PC-9 (cell line): ENCODE measurements around the gene UQCRQ. TPM values are rescaled to one million over a fixed set of nuclear protein-coding genes. Genes with fewer than 3 reads are reported as not detected.

Source experiments
- BruUV-seq: library from RNA; stranded (reverse); fragments of 400-500 nt; replicated peaks from 2 replicates; lab custom pipeline; 2021; lab: Mats Ljungman, UMichigan
- CTCF ChIA-PET: fragments of 300-600 bp; sonication (Branson Sonifier 250); formaldehyde crosslinking; loops from one replicate; lab custom pipeline; 2022; ENCODE audit warnings: antibody characterized with exemption; lab: Charles Lee
- POLR2A ChIA-PET: fragments of 300-600 bp; sonication (Branson Sonifier 250); formaldehyde crosslinking; loops from one replicate; lab custom pipeline; 2022; ENCODE audit warnings: antibody characterized with exemption; ENCODE audit not compliant: unreplicated experiment; lab: Charles Lee
- DNase-seq, 2 experiments: peaks; one replicate each; pipeline versions ENCODE4 v3.0.0 to v3.0.0-alpha.2; 2015 to 2022; ENCODE audit warnings: mixed read lengths in 1 of 2
- H2AFZ ChIP-seq: fragments of 200-600 bp; sonication (generic); 2 replicates; pipeline ENCODE4 v1.8.1; 2017; ENCODE audit warnings: antibody characterized with exemption
- H3F3A ChIP-seq: fragments of 200-600 bp; sonication (generic); 2 replicates; pipeline ENCODE4 v1.8.1; 2017; ENCODE audit warnings: antibody characterized with exemption, mild to moderate bottlenecking, low read depth; ENCODE audit not compliant: insufficient read depth
- H3K27ac ChIP-seq: fragments of 200-600 bp; sonication (generic); 2 replicates; pipeline ENCODE4 v1.6.1; 2016; ENCODE audit warnings: mixed run types
- H3K27me3 ChIP-seq: fragments of 200-600 bp; sonication (generic); 2 replicates; pipeline ENCODE4 v1.6.1; 2016; ENCODE audit warnings: low read depth, mixed run types; ENCODE audit not compliant: insufficient read depth
- H3K36me3 ChIP-seq: fragments of 200-600 bp; sonication (generic); 2 replicates; pipeline ENCODE4 v1.6.1; 2016; ENCODE audit warnings: low read depth, mixed run types
- H3K4me1 ChIP-seq: fragments of 200-600 bp; sonication (generic); replicated peaks from 2 replicates; pipeline ENCODE4 v1.6.1; 2016; ENCODE audit warnings: mixed run types; ENCODE audit not compliant: insufficient read depth
- H3K4me2 ChIP-seq: fragments of 200-600 bp; sonication (generic); 2 replicates; pipeline ENCODE4 v1.6.1; 2017; ENCODE audit warnings: mixed run types
- H3K4me3 ChIP-seq: fragments of 200-600 bp; sonication (generic); 2 replicates; pipeline ENCODE4 v1.6.1; 2016; ENCODE audit warnings: mixed run types
- H3K79me2 ChIP-seq: fragments of 200-600 bp; sonication (generic); 2 replicates; pipeline ENCODE4 v1.6.1; 2017; ENCODE audit warnings: low read depth, mixed run types
- H3K9me2 ChIP-seq: fragments of 200-600 bp; sonication (generic); 2 replicates; pipeline ENCODE4 v1.8.1; 2017; ENCODE audit warnings: mild to moderate bottlenecking; ENCODE audit not compliant: insufficient read depth
- H3K9me3 ChIP-seq: fragments of 200-600 bp; sonication (generic); 2 replicates; pipeline ENCODE4 v1.8.1; 2016; ENCODE audit warnings: low read depth; ENCODE audit not compliant: insufficient read depth
- H4K20me1 ChIP-seq: fragments of 200-600 bp; sonication (generic); 2 replicates; pipeline ENCODE4 v1.8.1; 2017; ENCODE audit not compliant: insufficient read depth
- CTCF ChIP-seq: fragments of 200-600 bp; sonication (generic); conservative IDR thresholded peaks from 2 replicates; pipeline ENCODE4 v1.6.1; 2017; ENCODE audit warnings: mixed run types, antibody characterized with exemption, mild to moderate bottlenecking, moderate library complexity
- EZH2 ChIP-seq: fragments of 200-600 bp; sonication (generic); IDR thresholded peaks from 2 replicates; pipeline ENCODE4 v1.8.0; 2017; ENCODE audit warnings: antibody characterized with exemption, low read depth
- intact Hi-C: fragments of 100-400 bp; cut with micrococcal nuclease; formaldehyde crosslinking; loops from one replicate; pipeline ENCODE4 v1.10.0; 2022; ENCODE audit not compliant: unreplicated experiment
- total RNA-seq: library from RNA; stranded (reverse); gene quantifications from 2 replicates; pipeline ENCODE4 v1.2.3, GENCODE V29; 2021

UQCRQ gene
- total RNA-seq, 1 experiment from 2014 or later = 414 TPM

GRCh38 chr5:132850066-132850465 lies 16.4 kb upstream of the UQCRQ start:
- Histone ChIP-seq H3K27ac (no peak overlapping the region), H3F3A (0 out of 2 replicates have a peak, but pooled peaks cover 6% of the 10 kb centered on the region), H3K9me3 (no peaks in the 10 kb centered on the region), H3K36me3 (no peaks in the 10 kb centered on the region), H3K79me2 (no peaks in the 10 kb centered on the region), H4K20me1 (no peaks in the 10 kb centered on the region), H2AFZ (no peak overlapping the region), H3K9me2 (no peaks in the 10 kb centered on the region), H3K27me3 (no peaks in the 10 kb centered on the region), H3K4me2 (no peak overlapping the region), H3K4me3 (no peak overlapping the region), H3K4me1 (peaks cover 9% of the 10 kb centered on the region)
- no peak for DNase-seq
- POLR2A ChIA-PET = no interaction called here
- BruUV-seq = no TSS peak
- no peak for TF ChIP-seq CTCF
- no peak for TF ChIP-seq EZH2
- intact Hi-C loops = no loop called here
- CTCF ChIA-PET = no interaction called here

DNA sequence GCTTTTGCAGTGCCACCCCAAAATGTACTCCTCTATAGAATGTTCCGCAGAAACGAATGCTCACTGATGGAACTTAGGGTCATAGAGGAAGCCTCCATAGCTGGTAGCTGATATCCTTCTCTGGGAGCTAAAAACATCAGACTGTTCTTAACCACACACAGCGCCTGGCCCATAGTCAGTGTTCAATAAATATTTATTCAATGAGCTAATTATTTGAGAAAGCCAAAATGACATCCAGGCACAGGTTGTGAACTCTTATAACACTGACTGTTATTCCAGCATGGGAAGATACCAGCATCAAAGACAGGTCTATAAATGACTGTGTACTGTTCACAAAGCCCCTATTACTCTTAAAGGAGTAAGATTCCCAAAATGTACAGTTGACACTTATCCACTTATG lies 13.1 kb upstream of the UQCRQ start:
- peaks cover 9% of the 10 kb centered on the region for H3K4me1 ChIP-seq
- no peaks in the 10 kb centered on the region for H3K9me2 ChIP-seq
- BruUV-seq = no TSS peak
- no peak overlapping the region for H3K27ac ChIP-seq
- intact Hi-C loops = no loop called here
- no peak overlapping the region for H3K4me3 ChIP-seq
- no peak overlapping the region for H2AFZ ChIP-seq
- H4K20me1 ChIP-seq = no peaks in the 10 kb centered on the region
- no peaks in the 10 kb centered on the region for H3K9me3 ChIP-seq
- H3K36me3 ChIP-seq = no peaks in the 10 kb centered on the region
- POLR2A ChIA-PET = no interaction called here
- no peak for TF ChIP-seq EZH2
- TF ChIP-seq CTCF = no peak
- 0 out of 2 replicates have a peak, but pooled peaks cover 6% of the 10 kb centered on the region for H3F3A ChIP-seq
- no peak for DNase-seq
- CTCF ChIA-PET = no interaction called here
- H3K27me3 ChIP-seq = no peaks in the 10 kb centered on the region
- H3K79me2 ChIP-seq = no peaks in the 10 kb centered on the region
- no peak overlapping the region for H3K4me2 ChIP-seq

DNA sequence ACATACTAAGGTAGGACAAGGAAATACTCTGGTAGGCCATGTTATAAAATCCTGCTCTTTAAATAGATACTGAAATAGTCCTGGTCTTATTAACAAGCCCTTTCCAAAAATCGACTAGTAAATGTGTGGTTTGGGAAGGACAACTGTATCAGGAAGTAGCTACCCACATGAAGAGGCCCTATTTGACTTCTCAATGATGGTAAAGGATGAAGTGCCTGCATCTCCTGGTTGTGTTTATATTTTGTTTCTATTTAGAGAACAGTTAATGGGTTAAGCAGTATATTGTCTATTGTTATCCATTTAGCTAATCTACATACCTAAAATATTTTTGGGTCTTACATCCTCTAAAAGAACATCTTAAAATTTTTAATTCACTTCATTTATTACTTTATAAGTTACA lies 12.7 kb upstream of the UQCRQ start:
- ChIA-PET POLR2A (no interaction called here), CTCF (no interaction called here)
- Histone ChIP-seq H3K27me3 (no peaks in the 10 kb centered on the region), H3K79me2 (no peaks in the 10 kb centered on the region), H3K9me2 (no peaks in the 10 kb centered on the region), H3K9me3 (no peaks in the 10 kb centered on the region), H3K4me2 (no peak overlapping the region), H3K27ac (no peak overlapping the region), H3K4me3 (no peak overlapping the region), H2AFZ (no peak overlapping the region), H3K36me3 (no peaks in the 10 kb centered on the region), H4K20me1 (no peaks in the 10 kb centered on the region), H3K4me1 (peaks cover 9% of the 10 kb centered on the region), H3F3A (0 out of 2 replicates have a peak, but pooled peaks cover 5% of the 10 kb centered on the region)
- TF ChIP-seq EZH2 (no peak), CTCF (no peak)
- no peak for DNase-seq
- intact Hi-C loops = no loop called here
- BruUV-seq = no TSS peak
